Activated naive CD4-positive, alpha-beta T cell treated with anti-CD3 and anti-CD28 coated beads, Interleukin-2, amount 10 ng/mL, durations not matched to agents 7 days and 5 days (primary cell): ENCODE results near the gene ZBTB18.

Experiments
- CTCF ChIA-PET: fragments of 350-600 bp; sonication (Branson Sonifier 250); formaldehyde crosslinking; loops from one replicate; lab custom pipeline; 2021; ENCODE audit warnings: antibody characterized with exemption; lab: Charles Lee
- DNase-seq: peaks from one replicate; pipeline ENCODE4 v3.0.0-alpha.2; 2020
- H3K27ac Mint-ChIP-seq: one replicate; pipeline ENCODE4 v1.8.0; 2021; ENCODE audit warnings: mild to moderate bottlenecking, moderate library complexity, mixed read lengths
- H3K27me3 Mint-ChIP-seq: one replicate; pipeline ENCODE4 v1.8.0; 2021; ENCODE audit warnings: mild to moderate bottlenecking, mixed read lengths
- H3K36me3 Mint-ChIP-seq: one replicate; pipeline ENCODE4 v1.8.0; 2021; ENCODE audit warnings: mixed read lengths
- H3K4me1 Mint-ChIP-seq: one replicate; pipeline ENCODE4 v1.8.0; 2021; ENCODE audit warnings: mixed read lengths
- H3K4me3 Mint-ChIP-seq: one replicate; pipeline ENCODE4 v1.8.0; 2021; ENCODE audit warnings: mild to moderate bottlenecking, moderate library complexity, mixed read lengths
- H3K9me3 Mint-ChIP-seq: one replicate; pipeline ENCODE4 v1.8.0; 2021; ENCODE audit warnings: mixed read lengths

The ZBTB18 gene

DNA sequence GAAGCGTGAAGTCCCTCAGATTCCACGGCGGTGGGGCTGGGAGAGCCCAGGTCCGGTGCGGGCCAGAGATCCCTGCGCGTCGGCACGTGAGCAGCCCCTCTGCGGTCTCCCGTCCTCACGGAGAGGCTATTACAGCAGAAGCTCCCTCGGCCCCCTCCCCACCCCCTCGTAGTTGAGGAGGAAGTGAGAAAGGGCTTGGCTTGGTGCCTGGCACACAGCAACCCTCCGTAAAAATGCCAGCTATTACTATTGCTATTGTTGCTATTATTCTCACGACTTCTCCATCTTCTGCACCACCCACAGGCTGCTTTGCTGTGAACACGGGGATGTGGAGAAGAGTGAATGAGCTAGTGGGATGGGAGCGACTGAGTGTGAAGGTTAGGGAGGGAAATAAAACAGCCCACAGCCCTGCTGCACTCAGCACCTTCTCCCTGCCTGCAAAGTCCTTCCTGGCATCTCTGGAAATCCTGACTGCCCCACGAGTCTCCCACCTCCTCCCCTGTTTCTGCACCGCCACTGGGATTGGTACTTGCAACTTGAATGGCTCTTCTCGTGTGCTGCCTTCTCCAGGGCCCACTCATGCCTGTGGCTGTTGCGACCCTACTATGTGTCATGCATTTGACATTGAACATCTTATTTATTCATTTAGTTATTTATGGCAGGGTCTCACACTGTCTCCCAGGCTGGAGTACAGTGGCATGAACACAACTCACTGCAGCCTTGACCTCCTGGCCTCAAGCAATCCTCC lies 26.6 kb downstream of the ZBTB18 start:
- no peaks in the 10 kb centered on the region for H3K9me3 Mint-ChIP-seq
- no peak for DNase-seq

DNA sequence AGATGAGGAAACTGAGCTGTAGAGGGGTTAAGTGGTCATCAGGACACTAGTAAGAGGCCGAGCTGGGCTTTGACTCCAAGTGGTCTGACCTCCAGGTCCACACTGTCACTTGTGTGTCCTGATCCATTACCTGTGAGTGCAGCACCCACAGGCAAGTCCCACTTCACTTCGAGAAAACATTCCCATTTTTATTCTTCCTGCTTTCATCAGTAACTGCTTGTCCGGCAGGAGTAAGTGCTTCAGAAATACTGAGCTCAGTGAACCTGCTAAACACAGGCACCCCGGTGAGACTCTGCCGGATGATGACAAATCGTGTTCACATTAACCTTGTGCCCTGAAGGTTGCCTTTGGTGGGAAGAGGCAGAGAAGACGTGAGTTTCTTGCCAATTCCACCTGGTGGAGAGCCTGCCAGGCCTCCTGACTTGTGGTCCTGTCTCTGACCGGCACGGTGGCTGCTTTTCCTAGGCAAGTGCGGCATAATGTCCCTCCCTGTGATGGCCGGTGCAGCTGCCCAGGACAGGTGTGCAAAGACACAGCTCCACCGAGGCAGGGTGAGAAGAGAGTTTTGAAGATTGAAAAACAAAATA lies 29.4 kb downstream of the ZBTB18 start:
- H3K27me3 Mint-ChIP-seq: peaks cover 43% of the 10 kb centered on the region
- CTCF ChIA-PET: interaction anchor here (1.1 kb wide), 1 partner anchor 10 kb away, joined by 3 read pairs; no protein-coding TSS in a partner anchor
- DNase-seq: no peak
- no peak overlapping the region for H3K27ac Mint-ChIP-seq
- H3K36me3 Mint-ChIP-seq: no peaks in the 10 kb centered on the region
- peaks cover 13% of the 10 kb centered on the region for H3K4me1 Mint-ChIP-seq
- no peaks in the 10 kb centered on the region for H3K9me3 Mint-ChIP-seq
- no peak overlapping the region for H3K4me3 Mint-ChIP-seq

More for the DNA sequence above, 26.6 kb downstream of the ZBTB18 start:
- no peak overlapping the region for H3K27ac Mint-ChIP-seq
- H3K36me3 Mint-ChIP-seq: no peaks in the 10 kb centered on the region
- H3K27me3 Mint-ChIP-seq: peaks cover 43% of the 10 kb centered on the region
- peaks cover 31% of the 10 kb centered on the region for H3K4me1 Mint-ChIP-seq
- no peak overlapping the region for H3K4me3 Mint-ChIP-seq
- CTCF ChIA-PET: no interaction called here

DNA sequence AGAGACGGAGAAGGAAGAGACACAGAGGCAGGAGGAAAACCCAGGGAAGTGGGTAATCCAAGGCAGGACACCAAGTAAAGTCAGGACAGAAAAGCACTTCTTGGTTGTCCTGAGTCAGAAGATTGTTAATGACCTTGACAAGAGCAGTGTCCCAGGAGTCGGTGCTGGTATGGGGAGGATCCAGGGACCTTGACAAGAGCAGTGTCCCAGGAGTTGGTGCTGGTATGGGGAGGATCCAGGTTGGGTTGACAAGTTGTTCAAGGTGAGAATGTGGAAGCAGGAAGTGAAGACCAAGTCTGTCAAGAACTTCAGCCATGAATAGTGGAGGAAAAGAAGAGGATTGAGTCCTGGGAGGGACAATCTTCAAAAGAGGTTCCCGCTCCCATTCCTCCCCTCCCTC lies 31.9 kb downstream of the ZBTB18 start:
- no peak for DNase-seq
- peaks cover 29% of the 10 kb centered on the region for H3K27me3 Mint-ChIP-seq
- no peaks in the 10 kb centered on the region for H3K4me1 Mint-ChIP-seq

DNA sequence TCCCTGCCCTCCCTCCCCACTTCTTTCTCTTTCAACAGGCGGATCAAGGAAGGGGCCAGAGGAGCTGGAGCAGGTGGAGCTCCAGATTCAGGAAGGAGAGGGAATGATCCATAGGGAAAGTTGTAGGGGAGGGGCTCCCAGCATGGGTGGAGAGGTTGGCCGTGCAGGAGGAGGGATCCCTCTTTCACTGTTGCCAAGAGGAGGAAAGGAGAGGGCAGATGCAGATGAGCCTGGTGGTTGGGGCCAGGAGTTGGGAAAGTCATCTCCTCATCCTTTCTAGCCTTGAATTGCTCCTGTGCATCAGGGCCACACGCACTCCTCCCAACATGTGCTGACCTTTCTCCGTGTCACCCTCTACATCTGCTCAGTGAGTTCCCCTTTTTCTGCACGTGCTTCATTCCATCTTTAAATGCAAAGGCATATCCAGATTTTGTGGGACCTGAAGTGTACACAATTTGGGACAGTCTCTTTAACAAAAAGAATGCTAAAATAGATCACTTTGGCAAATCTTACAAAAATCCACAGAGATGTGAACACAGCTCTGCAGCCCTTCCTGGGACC lies 32.4 kb downstream of the ZBTB18 start:
- CTCF ChIA-PET: no interaction called here
- no peak for DNase-seq
- Mint-ChIP-seq H3K27me3 (peaks cover 29% of the 10 kb centered on the region), H3K4me1 (no peaks in the 10 kb centered on the region), H3K36me3 (no peaks in the 10 kb centered on the region), H3K9me3 (no peaks in the 10 kb centered on the region), H3K4me3 (no peak overlapping the region), H3K27ac (no peak overlapping the region)

More for the DNA sequence above, 31.9 kb downstream of the ZBTB18 start:
- Mint-ChIP-seq H3K9me3 (no peaks in the 10 kb centered on the region), H3K4me3 (no peak overlapping the region), H3K36me3 (no peaks in the 10 kb centered on the region), H3K27ac (no peak overlapping the region)
- CTCF ChIA-PET: no interaction called here

DNA sequence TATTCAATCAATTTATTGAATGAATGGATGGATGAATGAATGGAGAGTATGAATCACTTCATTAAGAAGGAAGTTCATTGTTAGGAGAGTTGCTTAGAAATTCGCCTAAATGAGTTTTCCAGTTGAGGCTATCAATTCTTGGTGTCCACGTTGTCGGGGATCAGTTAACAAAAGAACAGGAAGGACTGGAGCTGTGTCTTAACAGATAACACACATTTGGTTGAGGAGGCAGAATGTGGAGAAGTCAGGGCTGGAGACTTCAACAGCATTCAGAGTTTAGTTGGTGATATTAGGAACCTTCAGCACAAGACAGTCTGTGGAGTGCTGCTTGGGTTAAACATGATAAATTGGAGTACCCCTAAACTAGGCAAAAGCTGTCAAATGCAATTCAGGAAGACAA lies 33.7 kb downstream of the ZBTB18 start:
- Mint-ChIP-seq H3K27ac (no peak overlapping the region), H3K27me3 (peaks cover 29% of the 10 kb centered on the region), H3K4me3 (no peak overlapping the region), H3K4me1 (no peaks in the 10 kb centered on the region), H3K9me3 (no peaks in the 10 kb centered on the region), H3K36me3 (no peaks in the 10 kb centered on the region)
- CTCF ChIA-PET: no interaction called here
- no peak for DNase-seq

DNA sequence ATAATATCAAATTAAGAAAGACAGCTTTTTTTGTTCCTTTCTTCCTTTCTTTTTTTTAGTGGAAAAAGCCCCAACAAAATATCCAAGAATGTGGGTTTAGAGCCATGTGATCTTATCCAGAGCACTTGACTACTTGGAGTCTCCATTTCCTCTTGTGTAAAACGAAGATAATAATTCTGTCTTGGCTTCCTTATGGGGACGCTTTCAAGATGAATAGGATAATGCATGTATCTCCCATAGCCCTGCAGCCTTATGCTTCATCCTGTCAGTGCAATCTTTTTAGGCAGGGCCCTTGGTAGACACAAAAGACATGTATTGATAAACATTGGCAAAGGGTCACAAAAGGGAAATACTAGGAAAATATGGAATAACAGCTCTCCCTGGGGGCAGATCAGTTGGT lies 34.8 kb downstream of the ZBTB18 start:
- no peak overlapping the region for H3K27ac Mint-ChIP-seq
- CTCF ChIA-PET: no interaction called here
- H3K4me3 Mint-ChIP-seq: no peak overlapping the region
- peaks cover 29% of the 10 kb centered on the region for H3K27me3 Mint-ChIP-seq
- H3K9me3 Mint-ChIP-seq: no peaks in the 10 kb centered on the region
- no peaks in the 10 kb centered on the region for H3K36me3 Mint-ChIP-seq
- H3K4me1 Mint-ChIP-seq: no peaks in the 10 kb centered on the region
- DNase-seq: no peak

DNA sequence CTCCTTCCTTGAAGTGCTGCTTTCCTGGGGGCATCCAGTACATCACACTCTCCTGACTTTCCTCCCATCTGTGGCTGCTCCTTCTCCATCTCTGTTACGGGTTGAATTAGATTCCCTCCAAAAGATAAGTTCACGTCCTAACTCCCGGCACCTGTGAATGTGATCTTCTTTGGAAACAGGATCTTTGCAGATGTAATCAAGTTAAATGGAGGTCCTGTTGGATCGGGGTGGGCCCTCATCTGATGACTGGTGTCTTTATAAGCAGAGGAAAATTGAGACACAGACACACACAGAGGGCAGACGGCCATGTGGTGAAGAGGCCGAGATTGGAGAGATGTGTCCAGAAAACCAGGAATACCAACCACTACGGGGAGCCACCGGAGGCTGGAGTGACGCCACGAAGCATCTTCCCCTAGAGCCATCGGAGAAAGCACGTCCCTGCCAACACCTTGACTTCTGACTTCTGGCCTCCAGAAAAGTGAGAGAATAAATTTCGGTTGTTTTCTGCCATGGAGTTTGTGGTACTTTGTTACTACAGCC lies 36.0 kb downstream of the ZBTB18 start:
- H3K9me3 Mint-ChIP-seq: no peaks in the 10 kb centered on the region
- no peak overlapping the region for H3K4me3 Mint-ChIP-seq
- H3K4me1 Mint-ChIP-seq: no peaks in the 10 kb centered on the region
- no peak for DNase-seq
- CTCF ChIA-PET: no interaction called here
- H3K27me3 Mint-ChIP-seq: peaks cover 24% of the 10 kb centered on the region
- no peak overlapping the region for H3K27ac Mint-ChIP-seq
- no peaks in the 10 kb centered on the region for H3K36me3 Mint-ChIP-seq

DNA sequence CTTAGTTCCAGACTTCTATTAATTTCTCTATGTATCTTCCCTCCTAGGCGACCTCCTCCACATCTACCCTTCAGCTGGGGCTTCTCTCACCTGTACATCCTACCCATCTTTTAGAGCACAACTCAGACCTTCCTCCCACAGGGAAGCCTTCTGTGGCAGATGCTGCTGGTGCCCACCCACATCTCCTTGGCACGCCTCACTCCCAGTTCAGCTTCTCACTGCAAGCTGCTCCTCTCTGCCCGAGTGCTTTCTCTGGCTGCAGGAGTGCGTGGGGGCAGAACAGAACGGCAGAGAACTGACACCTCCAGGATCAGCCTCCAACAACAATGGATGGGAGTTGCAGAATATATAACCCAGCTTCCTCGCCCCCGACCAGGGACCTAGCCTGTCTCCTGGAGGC lies 36.5 kb downstream of the ZBTB18 start:
- CTCF ChIA-PET: no interaction called here
- no peaks in the 10 kb centered on the region for H3K36me3 Mint-ChIP-seq
- H3K4me1 Mint-ChIP-seq: no peaks in the 10 kb centered on the region
- no peak overlapping the region for H3K27ac Mint-ChIP-seq
- H3K4me3 Mint-ChIP-seq: no peak overlapping the region
- H3K9me3 Mint-ChIP-seq: no peaks in the 10 kb centered on the region
- H3K27me3 Mint-ChIP-seq: peaks cover 23% of the 10 kb centered on the region
- DNase-seq: no peak

DNA sequence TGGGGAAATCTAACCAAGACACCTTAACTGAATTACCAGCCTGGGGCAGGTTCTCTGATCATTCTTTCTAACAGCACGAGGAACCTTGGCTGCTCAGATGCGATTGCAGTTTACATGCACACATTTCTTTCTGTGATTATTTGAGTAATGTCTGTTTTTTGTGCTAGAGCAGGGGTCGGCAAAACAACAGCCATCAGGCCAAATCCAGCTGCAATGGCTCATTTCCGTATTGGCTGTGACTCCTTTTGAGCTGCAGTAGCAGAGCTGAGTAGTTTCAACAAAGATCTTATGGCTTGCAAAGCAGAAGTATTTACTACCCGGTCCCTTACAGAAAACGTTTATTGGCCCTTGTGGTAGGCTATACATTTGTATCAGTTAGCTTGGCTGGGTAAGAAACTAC lies 37.1 kb downstream of the ZBTB18 start:
- Mint-ChIP-seq H3K27ac (no peak overlapping the region), H3K4me1 (no peaks in the 10 kb centered on the region), H3K9me3 (no peaks in the 10 kb centered on the region), H3K4me3 (no peak overlapping the region), H3K36me3 (no peaks in the 10 kb centered on the region), H3K27me3 (peaks cover 17% of the 10 kb centered on the region)
- CTCF ChIA-PET: no interaction called here
- DNase-seq: no peak

DNA sequence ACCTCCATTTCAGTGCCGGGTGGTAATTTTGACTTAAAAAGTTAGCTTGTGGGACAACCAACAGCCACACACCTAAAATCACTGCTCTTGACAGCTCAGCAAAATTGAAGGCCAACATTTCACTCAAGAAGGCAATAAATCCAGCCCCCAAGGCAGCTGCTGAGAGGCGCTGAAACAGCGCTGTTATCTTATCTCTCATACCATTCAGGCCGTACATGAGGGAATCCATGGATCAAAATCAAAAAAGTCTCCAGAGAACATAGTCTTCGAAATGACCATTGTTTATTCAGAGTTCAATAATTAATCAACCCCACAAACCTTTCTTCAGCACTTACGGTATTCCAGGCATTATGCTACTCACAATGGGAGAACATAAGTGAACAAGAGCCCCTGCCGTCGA lies 38.5 kb downstream of the ZBTB18 start:
- Mint-ChIP-seq H3K27me3 (peaks cover 5% of the 10 kb centered on the region), H3K4me1 (no peaks in the 10 kb centered on the region), H3K36me3 (no peaks in the 10 kb centered on the region), H3K4me3 (no peak overlapping the region), H3K27ac (no peak overlapping the region), H3K9me3 (no peaks in the 10 kb centered on the region)
- CTCF ChIA-PET: interaction anchor here (0.6 to 1.1 kb wide), 3 partner anchors 10 to 514 kb away, joined by 3 to 6 read pairs (median 3); no protein-coding TSS in a partner anchor
- DNase-seq: no peak

DNA sequence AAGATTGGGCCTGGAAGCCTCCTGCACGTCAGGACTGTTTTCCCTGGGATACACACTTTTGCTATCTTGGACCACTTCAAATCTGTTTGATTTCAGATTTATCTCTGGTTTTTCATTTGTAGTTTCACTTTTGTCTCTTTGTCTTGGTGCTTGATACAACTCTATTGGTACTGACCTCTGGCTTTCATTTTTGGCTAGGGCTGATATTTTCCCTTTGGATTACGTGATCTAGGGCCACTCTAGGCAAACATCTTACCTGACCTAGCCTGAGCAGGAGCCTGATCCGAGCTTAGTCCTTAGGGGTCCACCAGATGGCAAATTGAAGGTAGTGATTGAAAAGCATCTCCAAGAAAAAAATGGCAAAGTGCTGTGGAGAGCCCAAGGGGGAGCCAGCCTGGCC lies 39.6 kb downstream of the ZBTB18 start:
- peaks cover 4% of the 10 kb centered on the region for H3K27me3 Mint-ChIP-seq
- DNase-seq: no peak
- H3K27ac Mint-ChIP-seq: no peak overlapping the region
- H3K9me3 Mint-ChIP-seq: no peaks in the 10 kb centered on the region
- H3K4me1 Mint-ChIP-seq: no peaks in the 10 kb centered on the region
- H3K4me3 Mint-ChIP-seq: no peak overlapping the region
- no peaks in the 10 kb centered on the region for H3K36me3 Mint-ChIP-seq
- CTCF ChIA-PET: interaction anchor here (1.0 to 1.1 kb wide), 2 partner anchors 11 to 195 kb away, joined by 3 read pairs; no protein-coding TSS in a partner anchor

DNA sequence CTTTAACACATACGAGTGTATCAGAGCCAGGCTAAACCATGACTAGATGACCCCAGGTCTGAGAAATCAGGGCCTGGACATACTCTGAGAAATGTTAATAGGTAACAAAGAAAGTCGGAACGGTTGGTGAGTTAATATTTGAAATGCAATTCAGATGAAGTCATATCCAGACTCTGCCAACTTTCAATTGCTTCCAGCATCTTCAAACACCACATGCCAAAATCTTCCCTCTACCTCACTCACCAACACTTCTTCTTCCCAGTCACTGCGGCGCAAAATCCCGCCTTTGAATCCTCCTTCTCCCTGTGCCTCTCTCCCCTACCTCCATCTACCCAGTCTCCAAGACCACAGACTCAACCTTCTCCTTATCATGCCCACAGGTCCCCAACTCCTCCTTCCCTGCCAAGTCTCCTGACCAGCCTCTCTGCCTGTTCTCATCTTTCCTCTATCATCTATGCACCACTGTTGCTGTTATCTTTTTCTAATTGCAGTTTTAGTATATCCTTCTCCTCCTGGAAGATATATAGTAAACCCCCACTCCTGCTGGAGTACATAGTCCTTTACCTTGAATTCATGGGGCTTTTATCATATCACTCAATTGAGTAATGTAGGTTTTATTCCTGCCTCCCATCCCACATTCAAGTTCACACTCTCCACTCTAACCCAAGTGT lies 41.3 kb downstream of the ZBTB18 start:
- Mint-ChIP-seq H3K9me3 (no peaks in the 10 kb centered on the region), H3K27me3 (peaks cover 4% of the 10 kb centered on the region), H3K4me1 (no peaks in the 10 kb centered on the region), H3K36me3 (no peaks in the 10 kb centered on the region), H3K27ac (no peak overlapping the region), H3K4me3 (no peak overlapping the region)
- CTCF ChIA-PET: no interaction called here
- DNase-seq: no peak

DNA sequence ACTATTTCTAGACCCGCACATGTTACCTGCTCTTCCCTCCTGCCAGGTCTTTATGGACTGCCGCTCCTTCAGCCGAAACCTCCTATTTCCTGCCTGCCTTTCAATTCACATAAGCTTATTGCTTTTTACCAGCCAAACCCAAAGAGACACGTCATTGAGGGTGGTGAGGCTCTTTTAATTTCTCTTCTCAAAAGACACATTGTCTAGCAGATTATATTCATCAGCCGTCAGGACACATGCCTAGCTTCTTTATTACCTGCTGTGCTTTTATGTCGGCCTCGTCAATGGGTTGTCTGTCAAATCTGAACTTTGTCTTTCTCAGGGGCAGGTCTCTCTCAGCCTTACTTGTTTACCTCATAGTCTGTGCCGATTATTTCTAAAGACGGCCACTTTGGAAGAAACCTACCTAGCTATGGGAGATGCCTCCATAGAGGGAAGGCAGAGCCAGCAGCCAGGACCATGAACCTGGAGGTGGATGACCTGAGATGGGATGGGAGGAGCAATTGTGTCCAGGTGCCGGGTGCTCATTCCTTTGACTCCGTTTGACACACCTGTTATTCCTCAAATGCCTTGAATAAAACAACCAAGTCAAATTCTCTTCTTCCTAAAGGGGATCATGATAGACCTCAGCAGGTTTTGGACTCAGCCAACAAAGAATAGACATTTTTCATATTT lies 42.0 kb downstream of the ZBTB18 start:
- no peak for DNase-seq
- no peaks in the 10 kb centered on the region for H3K36me3 Mint-ChIP-seq
- peaks cover 4% of the 10 kb centered on the region for H3K27me3 Mint-ChIP-seq
- H3K4me3 Mint-ChIP-seq: no peak overlapping the region
- no peaks in the 10 kb centered on the region for H3K4me1 Mint-ChIP-seq
- H3K27ac Mint-ChIP-seq: no peak overlapping the region
- CTCF ChIA-PET: no interaction called here
- no peaks in the 10 kb centered on the region for H3K9me3 Mint-ChIP-seq
